G401.6 (cell line): ENCODE measurements around the gene CUEDC1.
A peak's percentile ranks its signal among the peaks of the same experiment; 100 is the strongest.

Source experiments
- FAIRE-seq: peaks from 2 replicates; lab custom pipeline; 2012; peaks lifted over from hg19 to GRCh38; lab: Jason Lieb, UNC

Gene CUEDC1

DNA sequence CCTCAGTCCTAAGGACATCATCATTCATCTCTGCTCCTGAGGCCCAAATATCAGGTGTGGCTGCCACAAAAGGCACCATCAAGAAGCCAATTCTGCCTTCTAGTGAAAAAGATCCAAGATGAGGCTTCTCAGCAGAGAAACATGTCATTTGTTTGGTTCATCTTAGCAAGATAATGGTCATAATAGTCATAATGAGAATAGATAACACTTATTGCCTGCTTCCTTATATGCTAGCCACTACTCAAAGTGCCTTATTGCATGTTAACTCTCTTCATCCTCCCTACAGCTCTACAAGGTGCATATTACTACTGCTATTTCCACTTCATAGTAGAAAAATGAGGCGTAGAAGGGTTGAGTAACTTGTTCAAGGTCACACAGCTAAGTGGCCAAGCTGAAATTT is 60.4 kb downstream of the CUEDC1 start:
- no peak for FAIRE-seq

GRCh38 chr17:57892820-57893595 is 62.2 kb downstream of the CUEDC1 start:
- no peak for FAIRE-seq

GRCh38 chr17:57892146-57892819 is 62.9 kb downstream of the CUEDC1 start:
- FAIRE-seq: peak; percentile 42

DNA sequence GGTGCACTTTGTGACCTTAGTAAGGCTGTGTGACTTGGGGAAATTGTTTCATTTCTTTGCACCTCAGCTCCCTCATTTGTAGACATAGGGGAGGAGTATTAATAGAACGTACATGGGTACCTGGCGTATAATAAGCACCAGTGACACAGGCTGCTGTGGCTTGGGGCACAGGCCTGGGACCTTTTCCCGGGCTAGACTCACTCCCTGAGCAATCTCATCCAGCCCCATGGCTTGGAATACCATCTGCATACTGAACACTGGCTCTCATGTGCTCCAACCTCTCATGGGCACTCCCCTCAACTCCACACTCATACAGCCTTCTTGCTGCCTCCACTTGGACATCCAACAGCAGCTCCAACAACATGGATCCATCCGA is 64.4 kb downstream of the CUEDC1 start:
- FAIRE-seq: no peak

DNA sequence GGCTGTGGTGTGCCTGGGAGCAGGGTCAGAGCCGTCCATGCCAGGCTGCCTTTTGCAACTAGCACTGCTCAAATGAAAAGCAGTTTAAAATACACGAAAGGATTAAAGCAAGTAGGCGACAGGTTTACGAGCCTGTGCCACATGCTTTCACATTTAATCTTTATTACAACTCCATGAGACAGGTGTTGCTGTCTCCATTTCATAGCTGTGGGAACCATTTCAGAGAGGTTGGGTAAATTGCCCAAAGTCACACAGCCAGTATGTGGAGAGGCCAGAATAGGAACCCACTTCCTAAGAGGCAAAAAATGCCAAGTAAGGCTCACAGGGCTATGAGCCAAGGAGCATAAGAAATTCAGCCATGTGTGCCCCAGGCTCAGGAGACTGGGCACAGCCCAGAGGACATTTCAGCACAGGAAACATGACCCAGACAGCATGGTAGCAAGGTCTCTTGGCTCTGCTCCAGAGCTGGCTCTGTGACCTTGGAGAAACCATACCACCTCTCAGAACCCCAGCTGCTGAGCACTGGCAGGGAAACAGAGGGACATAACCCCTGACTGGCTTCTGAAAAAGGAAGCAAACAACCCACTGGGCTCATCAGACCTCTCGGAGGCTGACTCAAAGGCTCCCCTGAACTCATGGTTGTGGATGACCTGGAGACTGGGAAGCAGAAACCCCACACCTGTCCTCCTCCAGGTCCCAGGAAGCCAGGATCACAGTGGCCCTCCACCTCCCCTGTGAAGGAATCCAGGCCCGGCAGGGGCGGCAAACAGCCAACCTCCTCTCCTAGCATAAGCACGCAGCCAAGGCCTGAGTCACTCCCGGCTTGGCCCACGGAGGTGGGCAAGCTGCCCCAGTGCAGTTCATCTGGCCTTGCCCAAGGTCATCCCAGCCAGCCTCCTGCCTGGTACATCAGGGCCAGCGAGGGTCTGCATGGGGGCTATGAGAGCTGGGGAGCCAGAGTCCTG is 65.0 kb downstream of the CUEDC1 start:
- FAIRE-seq: no peak

GRCh38 chr17:57889252-57889651 is 66.0 kb downstream of the CUEDC1 start:
- no peak for FAIRE-seq

DNA sequence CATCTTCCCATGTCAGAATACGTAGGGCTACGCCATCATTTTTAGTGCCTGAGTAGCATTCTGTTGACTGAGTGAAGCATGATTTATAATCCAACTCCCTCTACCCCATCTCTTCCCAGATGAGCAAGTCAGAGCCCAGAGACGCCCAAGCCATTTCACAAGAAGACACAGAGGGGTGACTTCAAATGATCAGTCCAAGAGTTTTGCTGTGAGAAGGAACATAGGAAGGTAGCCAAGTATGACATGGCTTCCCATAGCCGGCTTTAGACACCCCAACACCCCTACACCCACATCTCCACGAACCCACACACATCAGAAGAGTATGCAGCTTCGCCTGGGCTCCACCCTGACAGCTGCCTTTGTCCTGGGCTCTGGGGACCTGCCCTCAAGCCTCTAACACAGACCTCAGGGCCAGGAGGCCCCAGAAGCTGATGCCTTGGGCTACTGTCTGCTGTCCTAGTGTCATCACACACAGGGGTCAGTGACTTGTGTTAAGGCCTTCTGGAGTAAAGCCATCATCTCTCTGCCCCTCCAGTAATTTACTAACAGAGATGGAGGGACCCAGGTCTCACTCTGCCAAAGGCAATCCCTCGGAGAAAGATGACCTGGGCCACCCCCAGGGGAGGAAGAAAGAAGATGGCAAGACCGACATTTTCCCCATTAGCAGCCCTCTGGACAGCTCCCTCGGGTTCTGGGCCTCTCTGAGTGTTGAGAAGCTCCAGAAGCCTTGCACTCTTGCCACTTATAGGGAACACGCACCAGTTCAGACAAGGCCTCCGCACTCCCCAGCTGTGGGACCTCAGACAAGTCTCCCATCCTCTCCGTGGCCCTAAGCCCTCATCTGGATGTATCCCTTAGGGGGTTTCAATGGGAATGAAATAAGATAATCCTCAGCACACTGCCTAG is 66.6 kb downstream of the CUEDC1 start:
- no peak for FAIRE-seq

DNA sequence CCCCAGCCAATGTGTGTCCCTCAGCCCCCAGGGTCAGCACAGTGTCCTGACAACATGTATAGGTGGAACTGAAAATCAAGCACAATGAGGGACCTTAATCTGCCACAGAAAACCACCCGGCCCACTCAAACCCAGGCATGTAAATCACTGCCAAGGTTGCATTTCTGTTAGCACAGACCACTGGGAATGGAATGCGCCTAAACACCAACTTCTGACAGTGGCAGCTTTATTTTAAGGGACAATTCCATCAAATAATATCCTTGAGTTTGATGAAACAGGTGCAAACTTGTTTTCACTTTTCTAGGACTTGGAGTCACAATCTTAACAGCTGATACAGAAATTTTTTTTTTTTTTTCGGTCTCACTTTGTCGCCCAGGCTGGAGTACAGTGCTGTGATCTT is 68.1 kb downstream of the CUEDC1 start:
- FAIRE-seq: no peak

- no peak for FAIRE-seq
Measured at GRCh38 chr17:57886020-57886419, 69.2 kb downstream of the CUEDC1 start.

GRCh38 chr17:57885148-57885915 is 69.9 kb downstream of the CUEDC1 start:
- FAIRE-seq: no peak

DNA sequence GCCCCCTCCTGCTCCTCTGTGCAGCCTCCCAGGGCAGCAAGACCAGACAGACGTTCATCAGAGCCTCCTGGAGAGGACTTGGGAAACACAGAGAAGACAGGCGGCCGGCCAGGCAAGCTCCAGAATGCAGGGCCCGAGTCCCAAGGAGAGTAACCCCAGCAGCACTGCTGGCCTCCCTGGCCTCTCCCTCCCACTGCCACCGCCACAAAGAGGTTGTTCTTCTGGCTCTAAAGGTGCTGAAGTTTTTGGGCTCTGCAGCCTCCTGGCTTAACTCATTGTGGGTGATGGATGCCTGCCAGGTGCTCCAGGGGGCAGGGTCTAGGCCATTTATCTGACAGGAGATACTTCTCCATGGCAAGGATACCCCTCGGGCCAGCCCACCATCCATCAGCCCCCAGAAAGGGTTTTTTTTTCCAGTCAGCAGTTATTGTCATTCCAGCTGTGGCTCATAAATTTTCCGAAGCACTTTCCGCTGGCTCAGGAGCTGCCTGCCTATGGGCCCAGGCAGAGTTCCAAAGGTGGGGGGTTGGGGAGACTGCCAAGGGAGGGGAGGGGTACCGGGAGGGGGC is 73.3 kb downstream of the CUEDC1 start:
- FAIRE-seq: no peak

- FAIRE-seq: no peak
Measured at GRCh38 chr17:57881143-57881542, 74.1 kb downstream of the CUEDC1 start.

DNA sequence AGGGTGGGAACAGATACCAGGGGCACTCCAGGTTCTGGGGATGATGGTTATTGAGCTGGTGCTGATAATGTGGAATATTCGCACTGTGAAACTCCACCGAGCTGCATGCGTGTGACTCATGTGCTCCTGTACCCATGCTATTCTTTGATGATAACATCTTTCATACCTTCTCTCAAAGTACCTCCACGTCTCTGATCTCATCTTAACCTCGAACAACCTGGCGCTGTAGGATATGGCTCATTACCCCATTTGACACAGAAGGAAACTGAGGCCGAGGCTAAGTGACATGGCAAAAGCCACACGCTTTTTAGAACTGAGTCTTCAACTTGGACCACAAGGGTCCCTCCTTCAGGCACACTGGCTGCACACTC is 75.1 kb downstream of the CUEDC1 start:
- no peak for FAIRE-seq

- FAIRE-seq: no peak
Measured at GRCh38 chr17:57879437-57880085, 75.7 kb downstream of the CUEDC1 start.

- FAIRE-seq: no peak
Measured at GRCh38 chr17:57877803-57878377, 77.3 kb downstream of the CUEDC1 start.

DNA sequence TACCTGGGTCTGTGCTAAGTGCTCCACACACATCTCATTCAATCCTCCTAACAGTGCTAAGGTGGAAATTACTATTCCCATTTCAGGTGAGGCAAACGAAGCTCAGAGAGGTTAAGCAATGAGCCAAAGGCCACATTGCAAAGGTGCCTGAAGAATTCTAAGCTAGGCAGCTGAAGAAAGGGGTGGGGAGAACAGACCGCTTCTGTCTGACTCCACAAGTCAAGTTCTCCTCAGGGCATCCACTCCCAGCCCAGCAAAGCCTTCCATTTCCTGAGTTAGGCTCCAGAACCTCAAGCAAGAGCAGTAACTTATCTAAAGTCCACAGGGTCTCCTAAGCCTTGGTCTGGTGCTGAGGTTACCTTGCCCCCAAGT is 78.4 kb downstream of the CUEDC1 start:
- FAIRE-seq: no peak

DNA sequence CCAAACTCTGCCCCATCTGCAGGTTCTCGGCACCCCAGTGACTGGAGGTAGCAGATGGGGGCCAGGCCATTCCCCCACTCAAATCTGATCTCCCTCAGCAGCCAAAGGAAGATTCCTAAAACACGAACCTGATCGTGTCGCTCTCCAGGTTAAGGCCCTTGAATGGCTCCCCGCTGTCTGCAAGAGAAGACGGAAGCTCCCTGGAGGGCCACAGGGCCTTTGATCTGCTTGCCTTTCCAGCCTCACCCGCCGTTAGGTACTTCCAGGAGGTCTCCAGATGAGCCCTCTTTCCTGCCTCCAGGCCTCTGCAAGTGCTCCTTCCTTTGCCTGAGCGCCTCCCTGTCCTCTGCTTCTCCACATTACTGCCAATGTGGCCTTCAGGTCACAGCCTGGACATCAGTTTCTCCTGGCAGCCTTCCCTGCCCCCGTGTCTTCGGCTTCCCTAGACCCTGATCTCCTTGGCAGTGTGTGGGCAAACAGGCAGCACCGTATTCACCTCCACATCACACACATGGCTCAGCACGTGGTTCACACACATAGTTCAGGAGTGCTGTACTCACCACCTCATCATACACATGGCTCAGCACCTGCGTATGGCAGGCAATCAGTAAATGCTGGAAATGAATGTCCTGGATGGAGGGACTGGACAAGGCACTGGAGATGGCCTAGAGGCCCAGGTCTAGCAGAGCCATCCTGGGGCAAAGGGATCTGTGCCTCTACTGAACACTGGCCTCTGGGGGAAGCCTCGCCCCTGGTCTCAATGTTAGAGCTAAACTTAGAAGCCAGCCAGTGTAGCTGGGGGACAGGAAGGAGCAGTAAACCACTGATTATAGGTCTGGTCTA is 79.0 kb downstream of the CUEDC1 start:
- FAIRE-seq: no peak

DNA sequence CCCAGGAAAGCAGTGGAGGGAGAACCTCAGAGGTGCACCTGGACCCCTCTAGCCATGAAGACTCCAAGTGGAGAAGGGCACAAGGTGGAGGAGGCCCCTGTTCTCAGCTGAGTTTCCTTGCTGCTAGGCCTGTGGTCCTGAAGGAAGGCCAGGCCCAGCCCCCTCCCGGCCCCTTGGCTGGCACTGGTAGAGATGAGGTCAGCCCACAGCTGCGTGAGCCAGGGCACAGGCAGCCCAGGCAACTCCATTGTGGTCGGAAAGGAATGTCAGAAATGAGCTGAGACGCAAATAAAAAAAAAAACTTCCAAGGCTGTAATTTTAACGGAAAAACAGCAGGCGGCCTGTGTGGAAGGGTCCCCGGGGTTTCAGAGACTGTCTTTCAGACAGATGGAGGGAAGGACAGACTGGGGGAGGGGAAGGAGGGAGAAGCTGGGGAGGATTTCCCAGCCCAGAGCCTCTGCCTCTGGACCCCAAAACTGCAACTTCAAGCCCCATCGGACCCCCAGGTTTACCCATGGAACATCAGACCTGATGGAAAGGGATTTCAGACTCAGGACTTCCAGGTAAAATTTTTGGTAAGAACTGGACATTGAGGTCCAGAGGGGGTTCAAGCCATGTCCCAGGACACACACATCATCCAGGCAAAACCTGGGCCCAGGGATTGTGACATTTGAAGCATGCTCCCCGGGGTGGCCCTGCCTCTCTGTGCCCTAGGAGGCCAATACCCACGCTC is 79.8 kb downstream of the CUEDC1 start:
- FAIRE-seq: no peak
